NCI-H748 treated with DMSO at 0.1 percent for 48 hours (cell line): ENCODE data around the gene CRAMP1.
"Not testable (repeated sequence)": the region's sequence is repeated elsewhere in the genome, so short reads cannot be mapped to it uniquely, and the experiment has no call there.

Experiments used
- DNase-seq: peaks from one replicate; lab custom pipeline; 2025; lab: John Stamatoyannopoulos, UW

CRAMP1 gene

DNA sequence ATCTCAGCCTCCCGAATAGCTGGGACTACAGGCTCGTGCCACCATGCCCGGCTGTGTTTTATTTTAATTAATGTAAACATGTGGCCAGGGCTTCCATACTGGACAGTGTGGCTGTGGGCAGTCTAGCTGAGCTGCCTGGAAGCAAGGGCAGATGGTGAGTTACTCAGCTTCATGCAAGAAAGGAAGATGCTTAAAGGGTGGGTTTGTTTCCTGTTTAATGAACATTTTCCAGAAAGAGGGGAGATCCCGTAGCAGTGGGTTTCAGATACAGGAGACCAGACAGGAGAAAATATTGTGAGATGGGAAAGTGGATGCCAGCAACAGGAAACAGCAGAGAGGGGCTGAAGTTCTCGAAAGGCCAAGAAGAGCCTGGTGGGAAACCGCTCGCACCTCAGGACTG, 101.2 kb downstream of the CRAMP1 start:
- no peak for DNase-seq

DNA sequence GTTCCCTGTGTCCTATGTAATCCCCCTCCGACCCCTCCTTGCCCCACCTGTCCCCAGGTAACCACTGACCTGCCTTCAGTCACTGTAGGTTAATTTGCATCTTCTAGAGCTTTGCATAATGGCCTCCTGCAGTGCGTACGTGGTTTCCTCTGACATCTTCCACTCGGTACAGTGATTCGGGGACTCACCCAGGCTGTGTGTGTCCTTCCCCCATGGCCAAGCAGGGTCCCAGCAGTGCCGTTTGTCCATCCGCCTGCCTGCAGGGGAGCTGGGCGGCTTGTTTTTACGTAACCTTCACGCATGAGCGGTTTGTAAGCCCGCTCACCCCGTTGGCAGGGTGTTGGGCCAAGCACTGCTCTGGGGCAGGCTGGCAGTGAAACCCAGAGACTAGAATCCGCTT, 101.8 kb downstream of the CRAMP1 start:
- no peak for DNase-seq

DNA sequence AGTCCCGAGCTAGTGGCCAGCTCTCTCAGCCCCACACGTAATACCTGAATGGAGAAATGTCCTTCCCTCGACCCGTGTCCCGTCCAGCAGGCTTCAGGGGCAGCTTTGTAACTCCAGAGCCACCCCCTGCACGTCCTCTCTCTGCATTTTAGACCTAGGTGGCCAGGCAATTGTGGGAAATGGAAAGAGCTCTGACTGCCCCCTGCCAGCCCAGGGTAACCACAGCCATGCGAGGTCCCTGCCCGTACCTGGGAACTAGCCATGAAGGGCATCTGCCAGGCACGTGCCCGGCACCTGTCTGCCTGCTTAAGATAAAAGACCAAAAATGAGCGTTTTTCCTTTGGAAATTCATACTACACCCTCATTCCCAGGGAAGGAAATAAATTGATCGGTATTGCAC, 103.1 kb downstream of the CRAMP1 start:
- DNase-seq, result no peak

DNA sequence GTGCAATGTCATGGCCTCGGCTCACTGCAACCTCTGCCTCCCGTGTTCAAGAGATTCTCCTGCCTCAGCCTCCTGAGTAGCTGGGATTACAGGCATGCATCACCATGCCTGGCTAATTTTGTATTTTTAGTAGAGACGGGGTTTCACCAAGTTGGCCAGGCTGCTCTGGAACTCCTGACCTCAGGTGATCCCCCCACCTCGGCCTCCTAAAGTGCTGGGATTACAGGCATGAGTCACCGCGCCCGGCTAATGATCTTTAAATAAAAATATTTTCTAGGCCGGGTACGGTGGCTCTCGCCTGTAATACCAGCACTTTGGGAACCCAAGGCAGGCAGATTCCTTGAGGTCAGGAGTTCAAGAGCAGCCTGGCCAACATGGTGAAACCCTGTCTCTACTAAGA, 106.1 kb downstream of the CRAMP1 start:
- DNase-seq, result not testable (repeated sequence)

DNA sequence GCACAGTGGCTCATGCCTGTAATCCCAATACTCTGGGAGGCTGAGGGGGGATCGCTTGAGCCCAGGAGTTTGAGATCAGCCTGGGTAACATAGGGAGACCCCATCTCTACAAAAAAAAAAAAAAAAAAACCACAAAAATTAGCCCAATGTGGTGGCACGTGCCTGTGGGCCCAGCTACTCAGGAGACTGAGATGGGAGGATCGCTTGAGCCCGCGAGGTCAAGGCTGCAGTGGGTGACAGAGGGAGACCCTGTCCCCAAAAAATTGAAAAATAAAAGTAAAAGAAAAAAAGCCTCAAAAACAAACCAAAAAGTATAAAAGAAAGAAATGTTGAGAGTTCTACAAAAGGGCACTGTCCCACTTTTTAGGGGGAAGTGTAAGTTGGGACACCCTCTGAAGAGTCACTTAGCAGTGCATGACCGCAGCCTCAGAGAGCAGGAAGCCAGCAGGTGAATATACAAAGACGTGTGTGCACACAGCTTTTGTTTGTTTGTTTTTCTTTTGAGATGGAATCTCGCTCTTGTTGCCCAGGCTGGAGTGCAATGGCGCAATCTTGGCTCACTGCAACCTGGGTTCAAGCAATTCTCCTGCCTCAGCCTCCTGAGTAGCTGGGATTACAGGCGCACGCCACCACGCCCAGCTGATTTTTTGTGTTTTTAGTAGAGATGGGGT, 107.5 kb downstream of the CRAMP1 start:
- DNase-seq, result not testable (repeated sequence)

DNA sequence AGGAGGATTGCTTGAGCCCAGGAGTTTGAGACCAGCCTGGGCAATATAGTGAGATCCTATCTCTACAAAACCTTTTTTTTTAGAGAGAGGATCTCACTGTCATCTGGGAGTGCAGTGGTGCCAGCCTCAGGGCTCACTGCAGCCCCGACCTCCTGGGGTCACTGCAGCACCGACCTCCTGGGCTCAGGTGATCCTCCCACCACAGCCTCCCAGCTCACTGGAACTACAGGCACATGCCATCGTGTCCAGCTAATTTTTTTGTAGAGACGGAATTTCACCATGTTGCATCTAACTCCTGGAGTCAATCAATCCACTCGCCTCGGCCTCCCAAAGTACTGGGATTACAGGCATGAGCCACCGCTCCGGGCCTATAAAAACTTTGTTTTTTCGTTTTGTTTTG, 109.2 kb downstream of the CRAMP1 start:
- DNase-seq, result no peak

DNA sequence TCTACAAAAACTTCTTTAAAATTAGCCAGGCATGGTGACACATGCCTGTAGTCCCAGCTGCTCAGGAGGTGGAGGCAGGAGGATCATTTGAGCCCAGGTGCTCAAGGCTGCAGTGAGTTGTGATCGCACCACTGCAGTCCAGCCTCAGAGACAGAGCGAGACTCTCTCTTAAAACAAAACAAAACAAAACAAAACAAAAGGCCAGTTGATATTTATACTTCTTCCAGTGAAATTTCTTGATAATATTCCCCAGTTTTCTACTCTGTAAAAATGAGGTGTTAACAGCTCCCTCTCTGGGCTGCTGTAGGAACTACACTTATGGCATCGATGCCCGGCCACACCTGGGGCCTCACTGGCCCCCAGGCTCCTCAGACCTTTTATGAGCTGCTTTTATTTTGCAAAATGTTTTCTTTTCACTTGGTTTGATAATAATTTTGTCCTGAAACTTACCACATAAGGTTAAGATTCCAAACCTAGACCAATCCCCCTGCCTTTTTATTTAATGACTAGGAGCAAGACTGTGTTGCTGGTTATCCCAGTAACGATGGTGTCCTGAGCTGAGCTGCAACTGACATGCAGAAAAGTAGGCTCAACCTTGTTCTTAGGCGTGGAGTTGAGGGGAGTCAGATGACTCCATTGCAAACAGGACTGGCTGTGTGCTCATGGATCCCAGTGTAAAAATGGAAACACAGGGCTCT, 111.4 kb downstream of the CRAMP1 start:
- no peak for DNase-seq

DNA sequence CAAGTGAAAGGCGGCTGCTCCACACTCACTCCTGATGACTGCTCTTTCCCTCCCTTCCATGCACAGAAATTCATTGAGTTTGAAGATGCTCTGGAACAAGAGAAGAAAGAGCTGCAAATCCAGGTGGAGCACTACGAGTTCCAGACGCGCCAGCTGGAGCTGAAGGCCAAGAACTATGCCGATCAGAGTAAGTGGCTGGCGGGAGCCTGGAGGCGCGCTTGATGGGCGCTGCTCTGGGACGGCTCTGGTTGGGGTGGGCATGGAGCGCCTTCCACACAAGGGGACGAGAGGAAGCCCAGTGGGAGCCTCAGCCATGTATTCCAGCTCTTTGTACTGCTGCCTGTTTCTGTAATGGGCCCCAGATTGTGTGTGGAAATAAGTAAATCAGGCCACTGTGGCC, 112.3 kb downstream of the CRAMP1 start:
- no peak for DNase-seq

DNA sequence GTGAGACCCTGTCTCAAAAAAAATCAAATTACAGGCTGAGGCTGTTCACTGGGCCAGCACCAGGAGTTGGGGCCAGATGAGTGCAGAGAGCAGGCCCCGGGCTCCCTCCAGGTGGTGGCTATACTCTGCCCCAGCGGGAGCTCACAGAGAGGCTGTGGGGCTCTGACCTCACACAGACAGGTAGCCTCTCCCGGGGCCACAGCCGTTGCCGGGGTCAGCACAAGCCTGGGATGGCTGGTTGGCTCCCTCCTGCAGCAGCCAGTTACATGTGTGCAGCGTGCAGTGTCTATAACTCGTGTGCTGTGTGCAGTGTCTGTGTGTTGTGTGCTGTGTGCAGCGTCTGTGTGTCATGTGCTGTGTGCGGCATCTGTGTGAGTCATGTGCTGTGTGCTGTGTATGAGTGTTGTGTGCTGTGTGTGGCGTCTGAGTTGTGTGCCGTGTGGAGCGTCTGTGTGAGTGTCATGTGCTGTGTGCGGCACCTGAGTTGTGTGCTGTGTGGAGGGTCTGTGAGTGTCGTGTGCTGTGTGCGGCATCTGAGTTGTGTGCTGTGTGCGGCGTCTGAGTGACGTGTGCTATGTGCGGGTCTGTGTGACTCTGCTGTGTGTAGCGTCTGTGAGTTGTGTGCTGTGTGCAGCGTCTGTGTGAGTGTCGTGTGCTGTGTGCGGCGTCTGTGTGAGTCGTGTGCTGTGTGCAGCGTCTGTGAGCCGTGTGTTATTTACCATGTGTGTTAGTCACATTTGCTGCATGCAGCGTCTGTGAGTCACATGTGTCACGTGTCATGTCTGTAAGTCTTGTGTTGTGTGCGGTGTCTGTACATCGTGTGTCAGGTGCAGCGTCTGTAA, 114.7 kb downstream of the CRAMP1 start:
- DNase-seq, result no peak
